ENCODE results near the gene GRAP.

DNA sequence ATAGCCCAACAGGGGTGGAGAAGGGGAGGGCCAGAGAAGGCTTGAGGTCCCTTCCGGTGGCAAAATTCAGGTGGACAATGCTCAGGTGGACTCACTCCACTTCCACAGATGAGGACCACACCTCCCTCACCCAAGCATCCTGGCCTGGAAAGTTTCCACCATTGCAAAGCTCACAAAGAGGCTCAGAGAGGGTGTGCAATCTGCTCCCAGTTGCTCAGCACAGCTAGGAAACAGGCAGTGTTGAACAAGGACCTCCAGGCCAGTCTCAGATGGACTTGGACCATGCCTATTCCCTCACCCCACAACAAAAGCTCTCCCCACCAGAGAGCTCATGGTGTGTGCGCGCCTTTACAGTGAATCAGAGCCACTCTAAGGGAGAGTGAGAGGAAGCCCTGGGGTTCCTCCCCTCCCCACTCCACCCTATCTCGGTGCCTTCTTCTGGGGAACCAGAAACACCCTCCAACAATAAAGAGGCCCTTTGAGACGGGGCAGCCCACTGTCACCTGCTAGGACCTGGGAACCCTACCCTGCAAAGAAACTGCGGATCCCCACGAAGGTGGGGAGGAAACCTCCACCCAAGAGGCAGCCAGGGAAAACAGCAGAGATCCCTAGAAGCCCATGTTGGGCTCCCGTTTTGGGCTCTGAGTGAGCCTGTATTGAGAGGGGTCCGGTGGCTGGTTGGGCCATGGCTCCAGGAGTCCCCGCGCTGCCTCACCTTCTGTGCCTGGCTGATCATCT, 43.8 kb downstream of the GRAP start:
- TF ChIP-seq EZH2 (IDR thresholded peaks at IDR 0.05; ENCODE audit: borderline replicate concordance, low read length), result no peak
- TF ChIP-seq, protein P1, sequence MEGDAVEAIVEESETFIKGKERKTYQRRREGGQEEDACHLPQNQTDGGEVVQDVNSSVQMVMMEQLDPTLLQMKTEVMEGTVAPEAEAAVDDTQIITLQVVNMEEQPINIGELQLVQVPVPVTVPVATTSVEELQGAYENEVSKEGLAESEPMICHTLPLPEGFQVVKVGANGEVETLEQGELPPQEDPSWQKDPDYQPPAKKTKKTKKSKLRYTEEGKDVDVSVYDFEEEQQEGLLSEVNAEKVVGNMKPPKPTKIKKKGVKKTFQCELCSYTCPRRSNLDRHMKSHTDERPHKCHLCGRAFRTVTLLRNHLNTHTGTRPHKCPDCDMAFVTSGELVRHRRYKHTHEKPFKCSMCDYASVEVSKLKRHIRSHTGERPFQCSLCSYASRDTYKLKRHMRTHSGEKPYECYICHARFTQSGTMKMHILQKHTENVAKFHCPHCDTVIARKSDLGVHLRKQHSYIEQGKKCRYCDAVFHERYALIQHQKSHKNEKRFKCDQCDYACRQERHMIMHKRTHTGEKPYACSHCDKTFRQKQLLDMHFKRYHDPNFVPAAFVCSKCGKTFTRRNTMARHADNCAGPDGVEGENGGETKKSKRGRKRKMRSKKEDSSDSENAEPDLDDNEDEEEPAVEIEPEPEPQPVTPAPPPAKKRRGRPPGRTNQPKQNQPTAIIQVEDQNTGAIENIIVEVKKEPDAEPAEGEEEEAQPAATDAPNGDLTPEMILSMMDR (IDR thresholded peaks at IDR 0.05; ENCODE audit: low read length), result no peak

All from OCI-LY1 (cell line).